Measurements from ENCODE around the gene CBLIF. TPM values are rescaled to one million over a fixed set of nuclear protein-coding genes. Genes with fewer than 3 reads are reported as not detected.

Gene CBLIF
- total and polyA plus RNA-seq, 2 of the 8 experiments (the other 6 are each of a cell fraction or from before 2014, with no cell fraction given) = not detected

DNA sequence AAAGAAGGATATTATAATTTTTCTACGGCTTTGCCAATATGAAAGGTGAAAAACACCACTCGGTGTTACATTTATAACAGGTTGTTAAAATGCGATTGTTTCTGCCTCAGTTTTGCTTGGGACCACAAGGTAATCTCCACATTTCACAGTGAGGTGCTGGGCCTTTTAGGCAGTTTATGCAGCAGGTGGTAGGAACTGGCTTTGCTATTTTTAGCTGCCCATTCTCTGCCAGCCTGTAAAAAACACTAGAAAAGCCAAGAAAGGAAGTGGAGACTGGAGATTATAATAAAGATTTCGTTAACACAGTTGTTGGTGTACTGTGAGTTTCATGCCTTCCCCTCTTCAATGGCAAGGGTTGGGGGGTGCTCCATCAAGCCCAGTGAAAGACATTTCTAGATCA lies 26.7 kb downstream of the CBLIF start:
- Histone ChIP-seq H3K4me1 (replicated peaks in 1 of 4; ENCODE audit: control insufficient read depth in 3 of 4, insufficient read depth in 4 of 4, low read length in 3 of 4) (peaks cover 6 to 13% (median 9%) of the 10 kb centered on the region in 4 experiments; a peak in 6 of 7 replicates), H4K8ac (ENCODE audit: extremely low read depth, insufficient read depth, low read length) (no peak overlapping the region), H3K27ac (ENCODE audit: low read depth, low read length) (no peak overlapping the region), H3K14ac (ENCODE audit: insufficient read length) (no peak overlapping the region), H3K18ac (ENCODE audit: extremely low read depth, low read length) (no peak overlapping the region), H3K79me2 (ENCODE audit: control insufficient read depth in 1 of 2, insufficient read depth in 2 of 2, low read length in 2 of 2) (no peaks in the 10 kb centered on the region), H3K4me2 (ENCODE audit: insufficient read depth in 1 of 2, low read depth in 2 of 2, low read length in 2 of 2) (no peak overlapping the region), H3K23me2 (ENCODE audit: low read depth, low read length) (no peaks in the 10 kb centered on the region; the same call in 1 of the 2 replicates), H4K5ac (ENCODE audit: insufficient read length, low read depth, low read length) (no peak overlapping the region), H3K79me1 (ENCODE audit: low read depth, low read length) (no peaks in the 10 kb centered on the region), H3K4ac (replicated peaks; ENCODE audit: insufficient read length, low read depth, low read length) (no peak overlapping the region), H2BK12ac (ENCODE audit: low read depth, low read length) (0 out of 2 replicates have a peak overlapping the region, but pooled peaks have one; percentile 0), H2BK5ac (ENCODE audit: low read depth, low read length) (no peak overlapping the region), H4K91ac (replicated peaks; ENCODE audit: insufficient read length, low read length) (no peak overlapping the region), H3K23ac (ENCODE audit: insufficient read length) (no peak overlapping the region), H3K4me3 (ENCODE audit: extremely low read depth in 1 of 4, insufficient read depth in 2 of 4, low read depth in 3 of 4, low read length in 4 of 4) (no peak overlapping the region), H2BK15ac (ENCODE audit: low read length) (no peak overlapping the region), H2BK20ac (ENCODE audit: low read length) (peak overlapping the region; percentile 24; the same call in 1 of the 2 replicates), H3K9ac (replicated peaks in 1 of 4; ENCODE audit: extremely low read depth in 1 of 4, low read depth in 3 of 4, low read length in 3 of 4) (no peak overlapping the region), H3K27me3 (replicated peaks in 1 of 4; ENCODE audit: control insufficient read depth in 3 of 4, extremely low read depth in 1 of 4, insufficient read depth in 3 of 4, low read length in 3 of 4) (no peaks in the 10 kb centered on the region), H3K56ac (replicated peaks; ENCODE audit: insufficient read length, low read depth, low read length) (no peak overlapping the region), H2AFZ (ENCODE audit: low read length) (no peak overlapping the region), H2AK5ac (ENCODE audit: low read depth, low read length) (no peak overlapping the region), H3K9me3 (ENCODE audit: insufficient read depth in 2 of 2, low read depth in 1 of 2, low read length in 1 of 2) (no peaks in the 10 kb centered on the region), H4K20me1 (replicated peaks in 1 of 2; ENCODE audit: control insufficient read depth in 1 of 2, insufficient read depth in 2 of 2, low read length in 2 of 2) (no peaks in the 10 kb centered on the region), H2BK120ac (replicated peaks; ENCODE audit: low read depth, low read length) (no peak overlapping the region), H3K36me3 (ENCODE audit: control insufficient read depth in 2 of 4, insufficient read depth in 4 of 4, low read length in 3 of 4) (no peaks in the 10 kb centered on the region)
- DNase-seq (ENCODE audit: low read depth in 1 of 2, low spot score in 2 of 2) = no peak
- no peak for FAIRE-seq
- POLR2A ChIA-PET (ENCODE audit: partially characterized antibody) = no interaction called here
- CTCF ChIA-PET (ENCODE audit: partially characterized antibody) = interaction anchor here (1.5 kb wide), 1 partner anchor 100 kb away, joined by 4 read pairs; no protein-coding TSS in a partner anchor
- 84% methylated on average over 4 of the region's 4 CpGs; no CpG with 5 or more reads in 1 of the 2 experiments for WGBS, 2 experiments (ENCODE audit: extremely low coverage in 1 of 2, insufficient coverage in 1 of 2, insufficient read length in 1 of 2, insufficient replicate concordance in 2 of 2, low coverage in 1 of 2, low lambda C conversion rate in 2 of 2, missing lambda C conversion rate in 1 of 2)
- TF ChIP-seq EP300 (IDR thresholded peaks at IDR 0.05; ENCODE audit: borderline replicate concordance in 1 of 2, low read depth in 2 of 2, low read length in 2 of 2) (no peak), SIRT6 (IDR thresholded peaks at IDR 0.05; ENCODE audit: low read length) (no peak), SIN3A (conservative IDR thresholded peaks at IDR 0.05 in 1 of 2, IDR thresholded peaks at IDR 0.05 in 1 of 2; ENCODE audit: low read depth in 1 of 2, low read length in 2 of 2) (no peak), RFX5 (IDR thresholded peaks at IDR 0.05; ENCODE audit: borderline replicate concordance, low read depth, low read length) (no peak), POLR2A (IDR thresholded peaks at IDR 0.05; ENCODE audit: control extremely low read depth in 1 of 2, low read depth in 2 of 2, low read length in 2 of 2) (no peak), TAF7 (optimal IDR thresholded peaks at IDR 0.05; ENCODE audit: borderline replicate concordance, low read depth, low read length) (no peak), BRCA1 (IDR thresholded peaks at IDR 0.05; ENCODE audit: low read depth, low read length) (no peak), GABPA (IDR thresholded peaks at IDR 0.05; ENCODE audit: borderline replicate concordance, insufficient read depth, low read length) (no peak), TCF12 (IDR thresholded peaks at IDR 0.05; ENCODE audit: low read depth, low read length) (no peak), KDM5A (IDR thresholded peaks at IDR 0.05; ENCODE audit: low read length) (no peak), SRF (IDR thresholded peaks at IDR 0.05; ENCODE audit: low read depth, low read length) (no peak), CBX5 (IDR thresholded peaks at IDR 0.05; ENCODE audit: low read depth, low read length) (no peak)
- TF ChIP-seq, protein P1, sequence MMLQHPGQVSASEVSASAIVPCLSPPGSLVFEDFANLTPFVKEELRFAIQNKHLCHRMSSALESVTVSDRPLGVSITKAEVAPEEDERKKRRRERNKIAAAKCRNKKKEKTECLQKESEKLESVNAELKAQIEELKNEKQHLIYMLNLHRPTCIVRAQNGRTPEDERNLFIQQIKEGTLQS (IDR thresholded peaks at IDR 0.05; ENCODE audit: insufficient read depth, low read depth, low read length) = no peak

Data from H1 (cell line).